GM21576 (cell line): ENCODE results near the gene POFUT2.

Experiments
- ATAC-seq: cut with Tn5 transposase; IDR thresholded peaks from one replicate; pipeline ENCODE4 v1.9.1; 2021; ENCODE audit warnings: mild to moderate bottlenecking, moderate library complexity; ENCODE audit not compliant: unreplicated experiment

The POFUT2 gene

GRCh38 chr21:45250914-45251634 is 36.6 kb downstream of the POFUT2 start:
- ATAC-seq = no peak

GRCh38 chr21:45250272-45250671 is 37.4 kb downstream of the POFUT2 start:
- no peak for ATAC-seq

GRCh38 chr21:45249626-45250025 is 38.1 kb downstream of the POFUT2 start:
- ATAC-seq = no peak

GRCh38 chr21:45248893-45249381 is 38.8 kb downstream of the POFUT2 start:
- ATAC-seq = no peak

GRCh38 chr21:45248301-45248892 is 39.3 kb downstream of the POFUT2 start:
- ATAC-seq = no peak

GRCh38 chr21:45246386-45247320 is 41.0 kb downstream of the POFUT2 start:
- ATAC-seq = no peak

- no peak for ATAC-seq
Measured at GRCh38 chr21:45244799-45245340, 42.8 kb downstream of the POFUT2 start.

- ATAC-seq = no peak
Measured at GRCh38 chr21:45243603-45244002, 44.1 kb downstream of the POFUT2 start.

- no peak for ATAC-seq
Measured at GRCh38 chr21:45241357-45241756, 46.3 kb downstream of the POFUT2 start.

- no peak for ATAC-seq
Measured at GRCh38 chr21:45237401-45237800, 50.3 kb downstream of the POFUT2 start.

- no peak for ATAC-seq
Measured at GRCh38 chr21:45236481-45236880, 51.2 kb downstream of the POFUT2 start.

- ATAC-seq = no peak
Measured at GRCh38 chr21:45235488-45235887, 52.2 kb downstream of the POFUT2 start.

GRCh38 chr21:45234965-45235364 is 52.7 kb downstream of the POFUT2 start:
- ATAC-seq = no peak

GRCh38 chr21:45234127-45234526 is 53.6 kb downstream of the POFUT2 start:
- no peak for ATAC-seq

GRCh38 chr21:45231705-45232104 is 56.0 kb downstream of the POFUT2 start:
- ATAC-seq = no peak

GRCh38 chr21:45228656-45229240 is 58.9 kb downstream of the POFUT2 start:
- ATAC-seq = no peak

- no peak for ATAC-seq
Measured at GRCh38 chr21:45228171-45228641, 59.5 kb downstream of the POFUT2 start.

GRCh38 chr21:45227735-45228134 is 60.0 kb downstream of the POFUT2 start:
- ATAC-seq = no peak

- no peak for ATAC-seq
Measured at GRCh38 chr21:45226540-45227326, 61.0 kb downstream of the POFUT2 start.
